ENCODE measurements around the gene IL36G.
A peak's percentile ranks its signal among the peaks of the same experiment; 100 is the strongest.

The IL36G gene

GRCh38 chr2:112973156-112973555 lies 4.7 kb upstream of the IL36G start:
- no peak for DNase-seq

DNA sequence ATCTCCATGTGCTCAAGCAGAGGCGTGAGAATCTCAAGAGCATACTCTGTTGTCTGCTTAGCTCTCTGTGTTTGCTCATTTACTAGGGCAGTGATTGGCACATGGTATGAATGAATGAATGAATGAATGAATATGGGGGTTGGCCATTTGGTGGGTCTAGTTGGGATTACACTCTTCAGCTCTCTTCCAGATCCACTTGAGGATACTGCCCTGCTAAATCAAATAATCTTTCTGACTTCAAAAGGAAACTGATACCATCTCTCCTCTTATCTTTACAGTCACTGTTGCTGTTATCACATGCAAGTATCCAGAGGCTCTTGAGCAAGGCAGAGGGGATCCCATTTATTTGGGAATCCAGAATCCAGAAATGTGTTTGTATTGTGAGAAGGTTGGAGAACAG lies 1.9 kb downstream of the IL36G start:
- DNase-seq, result no peak

- DNase-seq, result no peak
Measured at GRCh38 chr2:112980537-112980936, 2.7 kb downstream of the IL36G start.

DNA sequence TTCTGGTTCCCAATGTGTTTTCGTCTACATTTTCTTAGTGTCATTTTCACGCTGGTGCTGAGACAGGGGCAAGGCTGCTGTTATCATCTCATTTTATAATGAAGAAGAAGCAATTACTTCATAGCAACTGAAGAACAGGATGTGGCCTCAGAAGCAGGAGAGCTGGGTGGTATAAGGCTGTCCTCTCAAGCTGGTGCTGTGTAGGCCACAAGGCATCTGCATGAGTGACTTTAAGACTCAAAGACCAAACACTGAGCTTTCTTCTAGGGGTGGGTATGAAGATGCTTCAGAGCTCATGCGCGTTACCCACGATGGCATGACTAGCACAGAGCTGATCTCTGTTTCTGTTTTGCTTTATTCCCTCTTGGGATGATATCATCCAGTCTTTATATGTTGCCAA lies 7.3 kb downstream of the IL36G start:
- peak in 1 of 2 donors; percentile 8 for DNase-seq

DNA sequence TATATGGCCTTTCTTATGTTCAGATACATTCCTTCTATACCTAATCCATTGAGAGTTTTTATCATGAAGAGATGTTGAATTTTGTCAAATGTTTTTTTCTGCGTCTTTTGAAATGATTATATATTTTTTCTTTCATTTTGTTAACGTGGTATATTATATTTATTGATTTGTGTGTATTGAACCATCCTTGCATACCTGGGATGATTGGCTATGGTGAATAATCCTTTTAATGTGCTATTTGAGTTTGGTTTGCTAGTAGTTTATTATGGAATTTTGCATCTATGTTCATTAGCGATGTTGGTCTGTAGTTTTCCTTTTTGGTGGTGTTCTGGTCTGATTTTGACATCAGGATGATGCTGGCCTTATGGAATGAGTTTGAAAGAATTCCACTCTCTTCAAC lies 11.8 kb downstream of the IL36G start:
- DNase-seq, result no peak

DNA sequence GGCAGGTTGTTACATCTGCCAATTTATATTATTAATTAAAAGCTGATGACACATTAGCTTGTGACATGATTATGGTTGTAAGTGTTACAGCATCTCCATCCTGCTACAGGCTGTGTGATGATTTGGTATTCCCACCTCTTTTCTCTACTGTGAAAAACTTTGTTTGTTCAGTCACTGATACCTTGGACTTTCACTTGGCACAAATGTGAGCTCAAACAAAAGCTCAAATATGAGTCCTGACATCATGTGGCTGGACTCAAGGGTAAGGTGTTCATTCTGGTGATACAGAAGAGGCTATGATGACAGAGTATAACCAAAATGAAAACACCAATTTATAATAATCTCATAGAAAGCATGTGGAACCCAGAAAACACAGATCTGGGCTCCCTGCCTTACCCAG lies 16.0 kb downstream of the IL36G start:
- DNase-seq, result no peak

DNA sequence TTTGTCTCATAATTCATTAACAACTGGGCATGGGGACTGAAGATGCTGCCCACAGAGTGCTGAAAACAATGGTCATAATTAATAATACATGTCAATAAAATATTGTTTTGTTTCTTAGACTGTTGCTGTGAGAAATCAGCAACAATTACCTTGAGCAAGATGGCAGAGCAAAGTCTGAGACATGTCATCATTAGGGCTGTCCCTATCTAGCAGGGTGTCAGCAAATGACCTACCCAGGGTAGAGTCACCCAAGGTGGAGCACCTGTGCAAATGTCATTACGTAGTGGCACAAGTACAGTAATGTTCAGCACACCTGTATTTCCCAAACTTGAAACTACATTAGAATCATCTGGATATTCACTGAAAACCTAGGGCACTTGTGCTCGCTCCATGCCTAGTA lies 16.8 kb downstream of the IL36G start:
- DNase-seq, result no peak

DNA sequence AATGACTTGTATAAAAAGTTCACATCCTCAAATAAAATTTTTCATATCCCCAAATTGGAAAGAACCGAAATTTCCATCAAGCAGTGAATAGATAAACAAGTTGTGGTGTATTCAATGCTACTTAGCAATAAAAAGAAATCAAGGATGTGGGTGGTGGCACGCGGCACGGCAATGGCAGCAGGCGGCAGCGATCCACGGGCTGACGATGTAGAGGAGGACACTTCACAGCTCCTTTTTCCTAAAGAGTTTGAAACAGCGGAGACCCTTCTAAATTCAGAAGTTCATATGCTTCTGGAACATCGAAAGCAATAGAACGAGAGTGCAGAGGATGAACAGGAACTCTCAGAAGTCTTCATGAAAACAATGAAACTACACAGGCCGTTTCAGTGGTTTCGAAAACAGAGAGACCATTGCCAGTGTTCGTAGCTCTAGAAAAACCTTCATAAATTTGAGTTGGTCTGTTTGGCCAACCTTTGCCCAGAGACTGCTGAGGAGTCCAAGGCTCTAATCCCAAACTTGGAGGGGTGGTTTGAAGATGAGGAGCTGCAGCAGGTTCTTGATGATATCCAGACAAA lies 17.6 kb downstream of the IL36G start:
- no peak for DNase-seq

GRCh38 chr2:112996635-112997034 lies 18.8 kb downstream of the IL36G start:
- peak; percentile 52 to 56 for DNase-seq

GRCh38 chr2:112997151-112997550 lies 19.3 kb downstream of the IL36G start:
- DNase-seq, result no peak

GRCh38 chr2:113000436-113000835 lies 22.6 kb downstream of the IL36G start:
- DNase-seq, result no peak

DNA sequence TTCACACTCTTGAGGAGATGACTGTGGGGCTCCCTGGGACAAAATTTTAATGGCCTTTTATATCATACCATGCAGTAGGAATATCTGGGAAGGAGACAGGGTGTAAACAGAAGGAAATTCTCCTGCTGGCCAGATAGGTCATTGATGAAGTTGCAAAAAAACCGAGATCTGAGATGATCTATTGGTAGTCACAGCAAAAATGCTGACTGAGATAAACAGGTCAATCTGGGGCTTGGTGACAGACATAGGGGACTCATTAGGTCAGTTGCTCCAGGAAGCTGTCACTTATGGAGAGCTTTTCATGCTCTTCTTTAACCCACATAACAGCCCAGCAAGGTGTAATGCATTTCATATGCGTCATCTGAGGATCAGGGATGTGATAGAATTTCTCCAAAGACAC lies 24.9 kb downstream of the IL36G start:
- DNase-seq, result no peak

GRCh38 chr2:113005030-113005509 lies 27.3 kb downstream of the IL36G start, which contains the start of gene IL36A:
Gene IL36A, plus strand, starts transcription at chr2:113005459. Its CDS starts 413 bp downstream, at chr2:113005872.
- no peak for DNase-seq

GRCh38 chr2:113007250-113007649 lies 29.4 kb downstream of the IL36G start:
- DNase-seq, result no peak

DNA sequence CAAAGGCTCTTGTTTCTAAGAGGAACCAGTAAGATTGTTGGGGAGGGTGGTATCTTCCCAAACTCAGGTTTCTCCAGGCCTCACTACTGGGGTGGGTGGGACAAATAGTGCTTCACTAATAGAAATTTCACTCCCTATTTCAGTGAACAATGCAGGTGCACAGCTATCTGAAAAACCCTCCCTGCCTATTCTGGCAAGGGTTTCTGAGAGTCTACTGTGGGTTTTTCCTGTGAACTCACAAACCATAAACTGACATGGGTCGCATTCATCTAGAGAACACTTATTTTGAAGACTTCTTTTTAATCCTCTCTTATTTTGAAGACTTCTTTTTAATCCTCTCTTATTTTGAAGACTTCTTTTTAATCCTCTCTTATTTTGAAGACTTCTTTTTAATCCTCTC lies 31.8 kb downstream of the IL36G start:
- DNase-seq, result no peak

DNA sequence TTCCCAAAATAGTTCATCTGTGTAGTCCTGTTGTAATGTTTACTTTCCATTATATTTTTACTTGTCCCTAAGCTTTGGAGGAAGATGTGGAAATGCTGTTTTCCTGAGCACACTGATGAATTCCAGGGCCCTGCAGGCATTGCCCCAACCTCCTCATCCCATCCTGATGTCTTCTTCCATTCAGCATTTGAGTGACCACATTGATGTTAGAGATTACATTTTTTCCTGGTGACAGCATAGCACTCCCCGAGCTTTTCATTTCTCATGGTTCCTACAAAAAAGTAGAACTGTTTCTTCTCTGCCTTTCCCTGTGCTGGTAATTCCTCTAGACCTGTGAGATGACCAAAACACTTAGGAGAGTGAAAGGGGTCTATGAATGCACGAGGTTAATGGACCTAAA lies 32.3 kb downstream of the IL36G start:
- no peak for DNase-seq

- DNase-seq, result no peak
Measured at GRCh38 chr2:113011108-113011507, 33.3 kb downstream of the IL36G start.

DNA sequence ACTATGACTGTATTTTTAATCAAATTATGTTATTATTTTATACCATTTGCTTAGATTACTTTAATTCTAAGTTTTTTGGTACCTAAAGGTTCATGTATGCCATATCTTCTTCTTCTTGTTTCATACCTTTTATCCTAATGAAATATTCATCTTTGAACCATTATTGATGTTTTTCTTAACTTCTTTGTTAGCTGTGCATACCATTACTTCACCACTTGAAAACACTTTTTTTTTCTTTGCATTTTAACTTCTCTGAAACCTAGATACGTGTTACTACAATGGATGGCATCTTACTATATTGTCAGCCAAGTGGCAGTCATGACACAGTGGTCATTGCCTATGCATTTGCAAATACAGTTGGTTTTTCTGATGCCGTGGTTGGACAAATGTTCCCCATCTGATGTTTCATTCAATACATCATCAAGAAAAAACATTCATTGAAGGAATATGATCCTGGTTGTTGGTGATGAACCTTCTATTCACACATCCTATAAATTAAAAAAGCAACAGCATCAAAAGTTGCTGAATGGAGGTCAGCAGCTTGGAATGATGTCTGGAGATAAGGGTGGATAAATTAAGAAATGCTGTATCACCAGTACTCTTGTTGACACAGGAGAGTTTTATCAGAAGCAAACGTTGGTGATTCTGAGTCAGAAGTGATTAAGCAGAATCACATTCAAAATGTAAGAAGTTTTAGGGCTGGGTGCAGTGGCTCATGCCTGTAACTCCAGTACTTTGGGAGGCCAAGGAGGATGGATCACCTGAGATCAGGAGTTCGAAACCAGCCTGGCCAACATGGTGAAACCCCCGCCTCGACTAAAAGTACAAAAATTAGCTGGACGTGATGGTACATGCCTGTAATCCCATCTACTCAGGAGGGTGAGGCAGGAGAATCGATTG lies 34.9 kb downstream of the IL36G start:
- DNase-seq, result no peak

DNA sequence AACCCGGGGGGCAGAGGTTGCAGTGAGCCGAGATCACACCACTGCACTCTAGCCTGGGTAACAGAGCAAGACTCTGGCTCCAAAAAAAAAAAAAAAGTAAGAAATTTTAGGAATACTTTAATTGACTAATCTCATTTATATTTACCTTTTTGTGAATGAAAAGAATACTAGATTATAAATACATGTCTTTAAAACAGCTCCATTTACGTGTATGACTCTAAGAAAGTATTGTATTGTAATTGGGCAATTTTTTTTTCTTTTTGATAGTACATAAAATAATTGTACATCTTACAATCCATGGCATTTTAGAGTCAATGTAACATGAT lies 35.5 kb downstream of the IL36G start:
- DNase-seq, result no peak

DNA sequence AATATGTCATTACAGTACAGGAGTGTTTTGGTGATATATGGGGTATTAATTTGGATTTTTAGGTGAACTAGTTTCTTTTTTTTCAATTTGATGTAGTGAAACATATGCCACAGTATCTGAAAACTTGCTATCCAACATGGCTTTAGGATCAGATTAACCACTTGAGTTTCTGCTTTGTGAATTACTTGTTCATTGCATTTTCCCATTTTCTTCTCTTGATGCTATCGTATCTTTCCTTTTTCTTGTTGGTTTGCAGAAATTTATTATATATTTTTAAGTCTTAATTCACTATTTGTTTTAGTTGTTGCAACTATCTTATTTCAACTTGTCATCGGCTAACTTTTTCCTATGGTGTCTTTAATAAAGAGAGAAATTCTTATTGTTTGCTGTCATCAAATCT lies 36.3 kb downstream of the IL36G start:
- no peak for DNase-seq

- DNase-seq, result no peak
Measured at GRCh38 chr2:113015042-113015441, 37.2 kb downstream of the IL36G start.

DNA sequence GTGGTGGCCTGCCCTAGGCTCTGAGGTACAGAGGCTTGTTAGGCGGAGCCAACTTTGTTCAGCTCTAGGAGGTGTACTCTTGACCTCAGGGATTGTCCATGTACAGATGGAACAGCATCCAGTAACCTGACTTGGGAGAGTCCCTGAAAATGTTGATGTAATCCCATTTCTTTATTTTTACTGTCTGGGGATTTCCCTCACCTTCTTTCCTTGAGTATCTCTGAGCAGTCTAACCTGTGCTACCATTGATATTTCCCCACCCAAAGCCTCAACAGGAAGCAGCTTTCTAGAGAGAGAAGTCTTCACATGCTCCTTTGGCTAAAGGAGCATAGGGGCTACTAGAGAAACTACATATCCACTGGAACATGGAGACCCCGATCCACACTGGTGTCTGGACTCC lies 37.8 kb downstream of the IL36G start:
- no peak for DNase-seq

DNA sequence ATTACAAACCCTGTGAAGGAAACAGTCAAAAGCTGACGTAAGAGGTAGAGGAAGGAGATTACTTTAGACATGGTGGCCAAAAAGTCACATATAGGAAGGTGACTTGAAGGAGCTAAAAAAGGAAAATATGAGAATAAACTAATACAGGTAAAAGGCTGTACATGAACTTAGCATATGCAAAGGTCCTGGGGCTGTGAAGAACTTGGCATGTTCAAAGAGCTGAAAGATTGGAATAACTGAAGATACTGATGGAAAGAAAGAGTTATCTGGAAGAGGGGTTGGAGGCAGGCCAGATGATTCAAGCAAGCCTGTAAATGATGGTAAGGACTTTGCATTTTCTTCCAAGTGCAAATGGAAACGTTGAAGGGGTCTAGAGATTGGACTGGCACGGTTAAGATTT lies 40.7 kb downstream of the IL36G start:
- no peak for DNase-seq

- no peak for DNase-seq
Measured at GRCh38 chr2:113021312-113021711, 43.5 kb downstream of the IL36G start.

- DNase-seq, result no peak
Measured at GRCh38 chr2:113024764-113025163, 47.0 kb downstream of the IL36G start.
